GM21360 (cell line): ENCODE results near the gene IKBKE.
"Not testable (repeated sequence)": the region's sequence is repeated elsewhere in the genome, so short reads cannot be mapped to it uniquely, and the experiment has no call there.

Source experiments
- ATAC-seq: cut with Tn5 transposase; IDR thresholded peaks from one replicate; pipeline ENCODE4 v1.9.1; 2021; ENCODE audit warnings: mild to moderate bottlenecking, moderate library complexity; ENCODE audit not compliant: unreplicated experiment

IKBKE gene

DNA sequence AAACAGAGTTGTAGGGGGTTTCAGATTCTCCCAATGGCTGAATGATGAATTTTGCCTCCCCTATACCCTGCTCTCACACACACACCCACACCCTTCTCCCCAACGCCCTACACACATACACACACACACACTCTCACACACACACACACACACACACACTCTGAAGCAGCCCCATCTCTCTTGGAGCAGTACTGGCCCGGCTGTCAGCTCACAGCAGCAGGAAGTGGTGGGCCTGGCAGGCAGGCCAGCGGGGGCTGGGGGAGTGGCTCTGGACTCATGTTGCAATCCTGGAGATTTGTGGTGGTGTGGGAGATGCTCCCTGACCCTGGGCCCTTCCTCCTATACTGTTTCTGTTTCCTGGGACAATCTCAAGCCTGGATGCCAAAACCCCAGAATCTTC is 2.2 kb downstream of the IKBKE start:
- ATAC-seq, result no peak

- no peak for ATAC-seq
Measured at GRCh38 chr1:206472886-206473285, 2.6 kb downstream of the IKBKE start.

GRCh38 chr1:206476058-206476457 is 5.8 kb downstream of the IKBKE start:
- ATAC-seq, result no peak

DNA sequence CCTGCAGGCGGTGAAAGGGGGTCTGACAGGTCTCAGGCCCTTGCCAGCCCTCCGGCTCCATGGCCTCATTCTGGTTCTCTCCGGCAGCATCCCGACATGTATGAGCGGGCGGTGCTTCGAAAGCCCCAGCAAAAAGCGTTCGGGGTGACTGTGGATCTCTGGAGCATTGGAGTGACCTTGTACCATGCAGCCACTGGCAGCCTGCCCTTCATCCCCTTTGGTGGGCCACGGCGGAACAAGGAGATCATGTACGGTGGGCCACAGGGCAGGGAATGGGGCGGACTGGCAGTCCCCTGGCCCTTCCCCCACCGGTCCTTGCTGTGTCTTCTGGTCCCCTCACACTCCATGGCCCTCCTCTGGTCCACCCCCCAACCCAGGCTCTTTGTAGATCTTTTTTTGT is 6.3 kb downstream of the IKBKE start:
- no peak for ATAC-seq

DNA sequence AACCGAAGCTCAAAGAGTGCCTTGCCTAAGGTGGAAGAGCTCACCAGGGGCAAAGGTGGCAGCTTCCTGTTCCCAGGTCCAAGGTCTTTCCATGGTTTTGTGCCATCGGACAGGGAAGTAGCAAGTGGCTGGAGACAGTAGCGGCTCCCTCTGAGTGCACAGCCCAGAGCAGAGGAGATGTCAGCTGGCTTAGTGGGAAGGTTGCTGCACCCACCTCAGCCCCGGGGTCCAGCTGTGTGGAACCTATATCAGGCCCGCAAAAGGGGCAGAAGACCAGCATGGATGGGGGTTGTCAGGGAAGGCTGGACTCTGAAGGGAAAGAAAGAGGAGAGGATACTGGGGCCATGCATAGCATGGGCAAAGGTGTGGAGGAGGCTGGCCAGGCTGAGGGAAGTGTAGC is 6.8 kb downstream of the IKBKE start:
- ATAC-seq, result no peak

GRCh38 chr1:206477581-206478380 is 7.5 kb downstream of the IKBKE start:
- no peak for ATAC-seq

- no peak for ATAC-seq
Measured at GRCh38 chr1:206478746-206479145, 8.5 kb downstream of the IKBKE start.

GRCh38 chr1:206479183-206480125 is 9.2 kb downstream of the IKBKE start:
- no peak for ATAC-seq

DNA sequence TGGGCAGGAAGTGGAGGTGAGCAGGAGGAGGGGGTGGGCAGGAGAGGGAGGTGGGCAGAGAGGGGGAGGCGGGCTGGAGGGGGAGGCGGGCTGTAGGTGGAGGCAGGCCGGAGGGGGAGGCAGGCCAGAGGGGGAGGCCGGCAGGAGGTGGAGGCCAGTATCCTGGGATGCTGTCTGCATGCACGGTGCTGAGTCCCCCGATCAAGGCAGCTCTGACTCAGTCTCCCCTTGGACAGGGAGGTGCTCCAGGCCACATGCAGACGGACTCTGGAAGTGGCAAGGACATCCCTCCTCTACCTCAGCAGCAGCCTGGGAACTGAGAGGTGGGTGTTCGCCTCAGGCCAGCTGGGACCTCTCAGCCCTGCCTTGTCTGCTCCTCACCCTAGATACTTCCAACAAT is 9.9 kb downstream of the IKBKE start:
- no peak for ATAC-seq

- ATAC-seq, result no peak
Measured at GRCh38 chr1:206482611-206483010, 12.3 kb downstream of the IKBKE start.

DNA sequence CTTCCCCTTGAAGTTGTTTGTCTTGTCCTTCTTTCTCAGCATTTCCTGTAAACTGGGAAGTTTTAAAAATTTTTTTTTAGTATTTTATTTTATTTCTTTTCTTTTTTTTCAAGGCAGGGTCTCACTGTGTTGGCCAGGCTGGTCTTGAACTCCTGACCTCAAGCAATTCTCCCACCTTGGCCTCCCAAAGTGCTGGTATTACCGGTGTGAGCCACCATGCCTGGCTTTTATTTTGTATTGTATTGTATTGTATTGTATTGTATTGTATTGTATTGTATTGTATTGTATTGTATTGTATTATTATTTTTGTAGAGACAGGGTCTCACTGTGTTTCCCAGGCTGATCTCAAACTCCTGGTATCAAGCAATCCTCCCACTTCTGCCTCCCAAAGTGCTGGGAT is 13.6 kb downstream of the IKBKE start:
- ATAC-seq, result not testable (repeated sequence)

- ATAC-seq, result no peak
Measured at GRCh38 chr1:206484901-206485300, 14.6 kb downstream of the IKBKE start.

GRCh38 chr1:206486995-206487788 is 16.9 kb downstream of the IKBKE start:
- no peak for ATAC-seq

DNA sequence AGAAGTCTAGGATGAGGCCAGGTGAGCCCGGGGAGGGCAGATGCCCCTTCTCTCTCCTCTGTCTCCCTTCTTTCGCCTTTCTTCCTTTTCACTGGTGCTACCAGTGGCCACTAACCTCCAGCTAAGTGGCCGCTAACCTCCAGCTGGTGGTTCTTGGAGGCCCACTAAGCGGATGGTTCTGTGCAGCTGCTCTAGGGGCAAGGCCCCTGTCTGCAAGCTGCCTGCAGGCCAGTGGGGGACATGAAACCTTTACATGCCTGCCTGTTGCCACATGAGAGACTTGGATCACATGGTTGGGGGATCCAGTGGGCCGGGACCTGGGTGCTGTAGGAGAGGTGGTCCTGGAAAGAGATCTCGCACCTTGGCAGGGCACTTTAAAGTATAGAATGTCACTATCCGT is 17.7 kb downstream of the IKBKE start:
- no peak for ATAC-seq

GRCh38 chr1:206488466-206488865 is 18.2 kb downstream of the IKBKE start:
- ATAC-seq, result no peak

DNA sequence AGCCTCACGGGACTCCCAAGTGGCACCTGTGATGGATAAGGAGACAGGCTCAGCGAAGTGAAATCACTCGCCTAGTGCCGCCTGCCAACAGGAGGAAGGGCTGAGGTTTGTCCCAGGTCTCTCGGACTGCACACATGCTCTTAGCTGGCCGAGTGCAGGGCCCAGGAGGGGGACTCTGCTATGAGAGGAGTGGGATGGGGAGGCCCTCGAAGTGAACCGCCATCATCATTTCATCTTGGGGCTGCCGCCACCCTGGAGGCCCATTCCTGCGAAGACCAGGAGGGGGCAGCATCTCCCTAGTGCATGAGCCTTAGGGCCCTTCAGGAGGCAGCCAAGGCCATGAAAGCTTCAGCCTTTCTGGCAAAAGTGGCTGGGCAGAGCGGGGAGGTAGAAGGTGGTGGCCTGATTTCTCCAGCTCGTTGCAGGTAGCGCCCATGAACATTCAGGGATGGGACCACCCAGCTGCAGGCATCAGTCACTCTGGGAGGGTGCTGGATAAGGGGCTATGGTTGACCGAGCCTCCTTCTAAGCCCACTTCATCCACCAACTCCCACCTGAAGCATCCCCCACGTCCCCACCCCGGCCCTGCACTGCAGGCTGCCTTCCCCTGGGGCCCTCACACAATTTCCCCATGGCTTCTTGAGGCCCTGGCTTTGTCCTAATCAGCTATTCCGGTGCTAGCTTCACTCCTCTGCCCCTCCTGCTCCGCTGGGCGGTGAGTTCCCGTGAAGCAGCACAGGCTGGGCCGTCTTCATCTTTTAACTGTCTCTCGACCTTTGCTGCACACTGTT is 19.9 kb downstream of the IKBKE start:
- no peak for ATAC-seq

DNA sequence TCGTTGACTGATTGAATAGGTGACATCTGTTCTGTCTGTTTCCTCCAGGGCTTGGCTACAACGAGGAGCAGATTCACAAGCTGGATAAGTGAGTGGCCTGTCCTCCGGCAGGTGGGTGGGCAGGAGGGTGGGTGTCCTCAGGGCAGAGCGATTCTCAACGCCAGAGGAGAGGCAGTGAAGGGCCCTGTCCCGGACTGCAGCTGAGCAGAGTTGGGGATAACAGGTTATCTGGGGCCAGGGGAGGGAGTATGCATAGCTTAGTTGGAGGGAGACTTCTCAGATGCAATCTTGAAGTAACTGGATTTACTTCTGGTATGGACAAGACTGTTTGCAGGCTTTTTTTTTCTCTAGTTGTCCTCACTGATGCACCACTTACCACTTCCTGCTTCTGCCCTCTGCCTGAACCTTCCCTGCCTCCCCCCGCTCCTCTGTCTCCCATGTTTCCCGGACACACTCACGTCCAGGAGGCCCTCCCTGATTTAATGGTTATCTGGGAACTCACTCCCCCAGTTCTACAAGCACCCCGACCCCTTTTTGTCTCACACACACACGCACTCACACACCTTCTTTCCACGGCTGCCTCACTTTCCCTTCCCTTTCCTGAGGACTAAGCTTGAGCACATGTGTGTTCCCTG is 20.6 kb downstream of the IKBKE start:
- ATAC-seq, result no peak

GRCh38 chr1:206491616-206492015 is 21.3 kb downstream of the IKBKE start:
- ATAC-seq, result no peak

DNA sequence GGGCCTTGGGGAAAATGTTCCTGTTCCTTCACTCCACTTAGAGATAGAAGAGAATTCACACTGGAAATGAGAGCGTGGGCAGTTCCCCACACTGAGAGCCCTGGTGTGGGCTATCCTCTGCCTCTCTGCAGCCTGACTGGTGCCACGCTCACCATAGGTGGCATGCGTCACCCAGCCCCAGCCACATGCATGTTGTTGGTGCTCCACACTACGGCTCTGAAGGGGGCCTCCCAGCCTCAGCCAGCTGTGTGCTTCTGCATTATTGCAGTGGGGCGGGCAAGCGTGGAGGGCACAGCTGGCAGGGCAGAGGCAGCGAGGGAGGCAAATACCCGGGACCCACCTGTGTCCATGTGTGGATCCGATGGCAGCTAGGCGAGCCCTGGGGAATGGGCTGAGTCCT is 22.3 kb downstream of the IKBKE start:
- ATAC-seq, result no peak

GRCh38 chr1:206493279-206493678 is 23.0 kb downstream of the IKBKE start:
- ATAC-seq, result no peak
